Activated T-helper 9 cell treated with anti-CD3 and anti-CD28 coated beads, Interleukin-2, amount 50 U/mL, for 16 hours (primary cell): ENCODE measurements around the gene WTIP.
"Not testable (repeated sequence)": the region's sequence is repeated elsewhere in the genome, so short reads cannot be mapped to it uniquely, and the experiment has no call there.

Experiments
- DNase-seq: peaks from one replicate; pipeline ENCODE4 v3.0.0-alpha.2; 2020; ENCODE audit warnings: low read depth

Gene WTIP

DNA sequence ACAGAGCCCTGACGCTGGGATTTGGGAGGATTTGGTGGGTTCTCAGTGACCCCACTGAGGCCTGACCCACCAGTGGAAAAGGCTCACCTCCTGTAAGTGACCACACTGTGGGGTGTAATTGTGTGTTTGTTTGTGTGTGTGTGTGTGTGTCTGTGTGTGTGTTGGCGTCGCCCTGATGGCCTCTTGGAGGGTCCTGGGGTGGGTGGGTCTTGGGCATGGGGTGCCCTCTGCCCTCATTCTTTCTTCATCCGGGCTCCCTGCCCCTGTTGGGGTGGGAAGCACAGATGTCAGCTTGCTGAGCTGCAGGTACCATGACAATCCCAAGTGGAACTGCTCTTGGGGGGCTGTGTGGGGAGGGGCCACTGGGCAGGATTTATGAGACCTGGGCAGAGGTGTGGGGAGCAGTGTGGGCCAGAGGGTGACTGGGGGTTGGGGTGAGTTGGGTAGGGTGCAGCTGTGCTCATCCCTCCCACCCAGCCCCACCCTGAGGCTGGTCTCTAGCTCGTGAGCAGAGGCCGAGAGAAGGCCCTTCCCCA lies 22.8 kb downstream of the WTIP start:
- DNase-seq = no peak

DNA sequence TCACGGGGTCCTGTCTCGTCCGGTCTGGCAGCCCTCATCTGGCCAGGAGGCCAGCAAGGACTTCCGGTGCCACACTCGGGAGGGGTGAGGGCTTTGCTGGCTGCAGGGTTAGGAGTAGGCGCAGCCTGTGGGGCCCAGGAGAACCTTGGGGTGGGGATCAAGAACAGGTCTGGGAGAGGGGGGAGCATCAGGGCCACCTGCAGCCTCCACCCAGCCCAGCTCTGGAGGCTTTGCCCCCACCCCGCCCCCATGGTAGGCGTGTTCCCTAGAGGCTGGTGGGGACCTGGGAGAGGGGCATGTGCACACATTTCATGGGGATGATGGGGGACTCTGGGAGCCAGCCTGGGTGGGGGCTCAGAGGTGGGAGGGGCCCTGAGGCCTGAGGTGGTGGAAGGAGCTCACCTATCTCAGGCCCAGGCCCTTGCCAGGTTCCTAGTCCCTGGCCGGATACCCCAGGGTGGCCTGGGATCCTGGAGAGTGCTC lies 23.3 kb downstream of the WTIP start:
- DNase-seq = no peak

DNA sequence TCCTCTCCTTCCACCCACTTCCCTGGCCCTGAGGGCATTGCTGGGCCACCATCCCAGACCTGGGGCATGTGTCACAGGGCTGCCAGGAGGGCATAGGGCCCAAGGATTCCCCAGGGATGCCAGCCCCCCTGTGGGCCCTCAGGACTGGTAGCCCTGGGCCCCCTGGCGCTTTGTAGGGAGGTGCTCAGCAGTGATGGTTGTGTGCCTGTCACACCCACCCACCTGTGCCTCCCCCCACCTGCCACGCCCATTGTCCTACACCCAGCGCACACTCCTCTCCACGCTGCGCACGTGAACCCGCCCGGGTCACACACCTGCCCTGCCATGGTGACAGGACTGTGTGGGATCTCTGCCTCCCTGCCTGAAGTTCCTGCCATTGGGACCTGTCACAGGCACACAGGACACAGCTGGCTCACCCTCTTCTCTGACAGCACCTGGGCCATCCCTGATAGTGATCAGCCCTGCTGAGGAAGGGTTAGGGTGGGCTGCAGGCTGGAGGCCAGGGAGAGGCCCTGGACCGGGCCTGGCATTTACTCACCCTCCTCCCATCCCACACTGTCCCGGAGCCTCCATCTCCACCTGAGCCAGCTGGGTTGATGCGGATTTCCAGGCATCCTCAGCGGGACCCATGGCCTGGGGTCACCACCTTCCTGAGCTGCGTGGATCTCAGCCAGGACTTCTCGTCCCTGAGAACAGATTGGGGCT lies 23.9 kb downstream of the WTIP start:
- no peak for DNase-seq

DNA sequence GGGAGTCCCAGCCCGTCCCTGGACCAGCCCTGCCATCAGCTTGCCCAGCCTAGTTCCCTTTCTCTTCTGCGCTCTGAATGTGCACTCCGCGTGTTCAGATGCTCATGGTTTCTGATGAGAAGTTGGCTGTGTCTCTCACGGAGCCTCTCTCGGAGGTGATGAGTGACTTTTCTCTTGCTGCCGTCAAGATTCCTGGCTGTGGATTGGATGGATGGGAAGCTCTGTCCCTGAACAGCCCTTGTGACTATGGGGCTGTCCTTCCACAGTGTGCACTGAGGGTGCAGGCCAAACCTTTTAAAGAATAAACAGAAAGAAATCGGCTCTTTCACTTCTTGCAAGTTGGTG lies 24.4 kb downstream of the WTIP start:
- no peak for DNase-seq

DNA sequence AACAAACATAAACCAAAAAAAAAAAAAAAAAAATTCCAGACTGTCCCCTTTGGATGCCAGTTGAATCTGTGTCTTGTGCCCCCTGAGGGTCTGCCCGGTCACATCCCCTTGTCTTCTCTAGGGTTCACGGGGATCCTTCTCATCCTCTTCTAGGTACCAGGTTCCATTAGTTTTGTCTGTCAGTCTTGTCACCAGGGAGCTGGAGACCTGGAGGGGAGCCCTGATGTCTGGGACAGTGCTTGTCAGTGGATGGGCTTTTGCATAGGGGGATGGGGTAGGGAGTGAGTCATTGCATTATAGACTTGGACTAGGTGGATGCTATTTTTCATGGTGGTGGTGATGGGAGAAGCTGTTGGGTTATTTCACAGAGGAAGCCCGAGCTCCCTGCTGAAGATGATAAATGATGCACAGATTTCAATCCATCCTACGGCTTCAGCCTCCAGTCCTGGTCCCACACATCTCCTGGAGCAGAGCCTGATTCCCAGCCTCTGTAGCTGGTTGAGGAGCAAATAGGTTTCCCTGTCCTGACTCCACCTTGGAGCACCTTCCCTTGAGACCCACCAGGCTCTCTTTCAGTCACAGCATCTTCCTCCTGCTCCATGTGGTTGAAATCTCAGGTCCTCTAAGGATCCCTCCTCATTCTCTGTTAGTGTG lies 26.0 kb downstream of the WTIP start:
- no peak for DNase-seq

DNA sequence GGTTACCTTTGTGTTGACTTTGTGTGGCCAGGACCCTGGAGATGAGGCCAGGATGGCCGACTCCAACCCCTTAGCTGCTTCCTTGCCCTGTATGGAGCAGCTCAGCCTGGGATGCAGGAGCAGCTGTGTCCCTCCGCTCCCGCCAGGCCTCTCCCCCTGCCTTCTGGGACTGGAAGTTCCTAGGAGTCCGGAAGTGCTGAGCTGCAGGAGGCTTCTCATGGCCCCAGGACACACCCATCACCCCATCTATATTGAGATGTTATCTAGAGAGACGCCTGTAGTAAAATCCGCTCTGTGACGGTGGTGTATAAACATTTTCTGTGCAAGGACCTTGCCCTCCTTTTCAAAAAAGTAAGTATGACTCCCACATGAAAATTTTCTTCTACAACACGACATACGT lies 27.0 kb downstream of the WTIP start:
- DNase-seq = no peak

DNA sequence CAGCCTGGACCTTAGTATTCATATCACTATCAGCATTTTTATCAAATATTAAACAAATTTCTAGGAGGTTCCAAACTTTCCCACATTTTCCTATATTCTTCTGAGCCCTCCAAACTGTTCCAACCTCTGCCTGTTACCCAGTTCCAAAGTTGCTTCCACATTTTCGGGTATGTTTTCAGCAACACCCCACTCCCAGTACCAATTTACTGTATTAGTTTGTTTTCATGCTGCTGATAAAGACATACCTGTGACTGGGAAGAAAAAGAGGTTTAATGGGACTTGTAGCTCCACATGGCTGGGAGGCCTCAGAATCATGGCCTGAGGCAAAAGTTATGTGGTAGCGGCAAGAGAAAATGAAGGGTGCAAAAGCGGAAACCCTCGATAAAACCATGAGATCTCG lies 29.3 kb downstream of the WTIP start:
- DNase-seq = not testable (repeated sequence)

DNA sequence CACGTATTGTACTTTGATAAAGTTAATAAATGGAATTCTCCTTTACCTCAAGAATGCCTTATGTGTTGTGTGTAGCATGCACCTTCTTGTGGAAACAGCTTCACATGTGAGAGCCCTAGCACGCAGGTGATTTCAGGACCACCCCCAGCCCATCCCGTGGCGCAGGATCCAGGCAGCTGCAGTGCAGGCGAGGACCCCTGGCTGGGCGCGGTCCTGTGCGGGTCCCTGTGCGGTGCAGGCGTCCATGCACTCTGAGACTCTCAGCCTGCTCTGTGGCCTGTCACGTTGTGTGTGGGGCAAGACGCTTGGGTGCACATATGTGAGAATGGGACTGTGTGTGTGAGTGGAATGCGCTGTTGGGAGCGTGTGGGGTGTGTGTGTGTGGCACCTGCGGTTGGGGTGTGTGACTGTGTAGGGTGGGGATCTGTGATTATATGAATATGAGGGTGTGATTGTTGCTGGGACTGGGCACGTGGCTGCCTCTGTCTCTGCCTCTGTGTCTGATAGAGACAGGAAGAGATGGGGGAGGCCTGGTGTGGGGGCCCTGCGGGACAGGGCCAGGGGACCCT lies 30.8 kb downstream of the WTIP start:
- DNase-seq = no peak

DNA sequence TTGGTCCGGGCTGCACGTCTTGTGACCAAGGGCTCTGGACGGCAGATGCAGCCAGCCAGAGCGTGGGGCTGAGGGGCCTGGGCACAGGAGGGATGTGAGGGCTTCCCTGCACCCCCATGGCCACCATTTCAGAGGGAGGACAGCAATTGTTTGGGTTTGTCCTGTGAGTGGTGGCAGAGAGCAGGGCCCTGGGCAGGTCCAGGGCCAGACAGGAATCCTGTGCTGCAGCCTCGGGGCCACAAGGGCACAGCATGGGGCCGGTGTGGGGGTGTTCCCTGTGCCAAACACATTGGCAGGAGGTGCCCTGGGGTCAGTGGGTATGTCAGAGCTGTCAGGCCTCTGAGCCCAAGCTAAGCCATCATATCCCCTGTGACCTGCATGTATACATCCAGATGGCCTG lies 32.2 kb downstream of the WTIP start:
- DNase-seq = no peak

DNA sequence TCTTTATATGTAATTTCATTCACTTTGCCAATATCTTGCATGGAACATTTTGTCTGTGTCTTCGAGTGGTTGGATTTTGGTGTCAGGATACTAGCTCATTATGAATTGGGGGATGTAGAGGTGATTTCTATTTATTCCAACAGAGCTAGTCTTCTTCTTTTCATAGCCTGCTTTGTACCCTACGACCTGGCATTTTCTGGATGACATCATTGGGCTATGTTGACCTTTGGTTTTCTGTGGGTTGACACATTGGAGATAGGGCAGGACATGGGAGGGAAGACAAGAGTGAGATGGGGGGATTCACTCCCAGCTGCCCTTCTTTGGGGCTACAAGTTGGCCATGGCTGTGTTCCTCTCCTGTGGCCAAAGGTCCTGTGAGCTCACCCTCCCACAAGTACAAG lies 38.0 kb downstream of the WTIP start:
- no peak for DNase-seq

DNA sequence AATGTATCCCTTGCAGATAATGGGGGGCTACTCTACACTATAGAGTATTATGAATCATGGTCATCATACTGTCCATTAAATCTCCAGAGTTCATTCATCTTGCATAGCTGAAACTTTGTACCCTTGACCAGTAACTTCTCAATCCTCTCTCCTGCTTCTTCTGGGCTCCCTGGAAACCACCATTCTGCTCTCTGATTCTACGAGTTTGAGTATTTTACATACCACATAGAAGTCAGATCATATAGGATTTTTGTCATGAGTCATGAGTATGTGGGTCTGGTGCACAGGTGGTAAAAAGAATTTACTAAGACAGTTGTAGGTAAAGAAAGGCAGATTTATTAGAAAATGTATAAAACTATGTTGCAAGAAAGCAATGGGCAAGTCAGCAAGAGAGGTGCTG lies 41.9 kb downstream of the WTIP start:
- no peak for DNase-seq

DNA sequence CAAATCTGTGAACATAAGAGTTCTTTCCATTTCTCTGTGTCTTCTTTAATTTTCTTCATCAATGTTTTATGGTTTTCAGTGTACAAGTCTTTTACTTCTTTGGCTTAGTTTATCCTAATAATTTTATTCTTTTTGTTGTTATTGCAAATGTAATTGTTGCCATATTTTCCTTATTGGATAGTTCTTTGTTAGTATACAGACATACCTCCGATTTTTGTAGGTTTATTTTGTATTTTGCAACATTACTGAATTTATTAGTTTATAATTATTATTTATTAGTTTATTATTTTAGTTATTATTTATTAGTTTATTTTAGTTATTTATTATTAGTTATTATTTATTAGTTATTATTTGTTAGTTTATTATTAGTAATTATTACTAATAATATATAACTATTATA lies 43.4 kb downstream of the WTIP start:
- DNase-seq = no peak

DNA sequence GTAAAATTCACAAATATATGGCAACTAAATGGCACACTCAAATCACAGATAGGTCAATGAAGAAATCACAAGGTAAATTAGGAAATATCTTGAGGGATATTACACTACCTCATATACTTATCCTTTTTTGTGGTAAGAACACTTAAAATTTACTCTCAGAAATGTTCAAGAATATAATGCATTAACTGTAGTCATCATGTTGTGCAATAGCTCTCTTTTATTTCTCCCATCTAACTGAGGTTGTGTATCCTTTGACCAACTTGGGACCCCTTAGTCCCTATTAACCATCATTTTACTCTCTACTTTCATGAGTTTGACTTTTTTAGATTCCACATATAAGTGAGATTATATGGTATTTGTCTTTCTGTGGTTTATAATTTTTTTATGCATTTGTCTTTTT lies 52.6 kb downstream of the WTIP start:
- no peak for DNase-seq

DNA sequence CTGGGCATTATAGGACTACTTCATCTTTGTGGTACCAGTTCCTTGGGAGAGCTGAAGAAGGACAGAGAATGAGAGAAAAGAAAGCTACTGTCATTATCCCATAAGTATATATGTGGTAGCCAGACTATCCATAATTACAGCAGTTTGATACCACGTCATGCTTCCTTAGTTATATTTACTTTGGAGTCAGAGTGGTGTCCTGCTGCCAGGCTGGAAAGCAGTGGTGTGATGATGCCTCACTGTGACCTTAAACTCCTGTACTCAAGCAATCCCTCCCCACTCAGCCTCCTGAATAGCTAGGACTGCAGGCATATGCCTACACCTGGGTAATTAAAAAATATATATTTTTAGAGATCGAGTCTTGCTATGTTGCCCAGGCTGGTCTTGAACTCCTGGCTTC lies 57.8 kb downstream of the WTIP start:
- no peak for DNase-seq

DNA sequence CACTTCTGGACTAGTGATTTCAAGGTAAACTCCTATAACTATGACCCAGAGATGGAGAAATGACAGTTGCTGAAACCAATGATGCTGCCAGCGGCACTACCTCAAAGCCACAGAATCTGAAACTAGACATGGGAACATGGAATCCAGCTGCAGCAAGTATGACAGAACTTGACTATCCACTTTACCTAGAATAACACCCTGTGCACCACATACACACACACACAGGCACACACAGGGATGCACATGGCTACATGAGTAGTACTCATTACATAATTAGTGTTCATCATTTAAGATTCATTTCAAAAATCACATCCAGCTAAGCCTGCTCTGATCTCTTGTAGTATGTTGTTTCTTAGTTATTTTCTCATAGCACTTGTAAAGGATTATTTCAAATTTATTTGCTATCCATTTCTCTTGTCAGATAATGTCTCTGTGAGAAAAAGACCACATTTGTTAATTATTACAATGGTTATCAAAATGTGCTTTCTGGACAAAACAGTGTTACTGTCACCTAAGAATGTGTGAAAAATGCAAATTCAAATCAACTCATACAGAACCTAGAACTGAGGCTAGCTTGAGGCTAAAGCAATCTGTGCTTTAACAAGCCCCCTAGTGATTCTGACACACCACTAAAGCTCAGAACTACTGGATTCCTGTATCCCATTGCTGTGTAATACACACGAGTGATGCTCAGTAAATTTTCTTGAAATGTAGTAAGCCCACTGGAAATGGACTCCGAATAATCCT lies 59.4 kb downstream of the WTIP start:
- no peak for DNase-seq

DNA sequence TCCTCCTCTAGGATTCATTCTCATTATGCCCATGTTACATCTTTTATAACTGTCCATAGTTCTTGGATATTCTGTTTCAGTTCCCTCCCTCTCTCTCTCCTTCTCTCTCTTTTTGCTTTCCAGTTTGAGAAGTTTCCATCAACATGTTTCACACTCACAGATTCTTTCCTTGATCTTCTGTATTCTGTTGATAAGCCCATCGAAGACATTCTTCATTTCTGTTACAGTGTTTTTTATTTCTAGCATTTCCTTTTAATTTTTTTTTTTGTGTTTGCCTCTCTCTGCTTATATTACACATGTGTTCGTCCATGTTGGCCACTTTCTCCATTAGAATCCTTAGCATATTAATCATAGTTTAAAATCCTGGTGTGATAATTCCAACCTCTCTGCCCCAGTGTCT lies 68.3 kb downstream of the WTIP start:
- no peak for DNase-seq

DNA sequence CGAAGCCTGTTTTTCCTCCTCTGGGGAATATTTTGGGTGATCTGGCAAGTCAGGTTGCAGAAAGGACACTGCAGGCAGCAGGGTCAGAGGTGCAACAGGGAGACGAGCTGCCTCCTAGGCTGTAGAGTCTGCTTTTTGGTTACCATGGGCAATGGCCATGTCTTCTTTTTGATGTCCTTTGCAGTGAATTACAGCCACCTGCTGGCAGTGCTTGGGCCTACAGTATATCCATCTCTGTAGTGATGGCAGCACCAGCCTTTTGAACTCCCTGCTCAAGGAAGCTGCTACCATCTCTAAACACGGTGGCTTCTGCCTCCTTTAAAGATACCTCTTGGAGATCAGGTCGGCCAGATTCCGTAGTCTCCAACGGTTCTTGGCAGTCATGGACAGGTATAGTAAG lies 73.9 kb downstream of the WTIP start:
- no peak for DNase-seq

DNA sequence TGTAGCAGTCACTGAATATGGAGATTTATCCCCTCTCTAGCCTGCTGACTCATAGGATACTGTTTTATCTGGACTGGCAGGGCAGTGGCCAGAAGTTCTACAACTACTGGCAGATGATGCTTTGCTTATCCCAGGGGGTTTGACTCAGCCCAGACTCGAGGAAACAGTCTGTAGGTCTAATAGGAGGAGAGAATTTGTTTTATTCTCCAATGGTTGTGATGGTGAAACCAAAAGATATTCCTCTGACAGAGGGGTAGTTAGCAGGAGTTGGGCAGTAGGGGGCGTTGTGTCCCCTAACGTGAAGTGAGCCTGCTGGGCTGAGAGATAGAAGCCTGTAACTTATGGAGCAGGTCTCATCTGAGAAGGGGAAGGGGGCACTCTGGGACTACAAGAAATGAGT lies 74.9 kb downstream of the WTIP start:
- DNase-seq = no peak

DNA sequence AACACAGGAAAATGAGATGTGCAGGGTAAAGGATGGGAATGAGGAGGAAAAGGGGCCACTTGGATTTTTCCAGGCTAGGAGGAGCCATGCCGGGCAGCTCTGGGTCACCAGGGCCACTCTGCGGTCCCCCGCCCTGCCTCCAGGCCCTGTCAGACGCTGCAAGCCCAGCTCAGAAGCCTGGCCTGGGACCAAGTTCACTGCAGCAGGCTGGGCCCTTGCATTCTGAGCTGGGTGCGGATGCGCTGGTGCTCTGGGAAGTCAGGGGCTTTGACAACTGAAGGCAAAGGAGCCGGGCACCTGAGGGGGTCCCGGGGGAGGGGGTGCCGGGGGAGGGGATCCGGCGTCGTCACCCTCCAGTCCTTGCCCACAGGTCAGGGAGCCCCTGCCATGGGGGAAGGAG lies 77.5 kb downstream of the WTIP start:
- DNase-seq = no peak

DNA sequence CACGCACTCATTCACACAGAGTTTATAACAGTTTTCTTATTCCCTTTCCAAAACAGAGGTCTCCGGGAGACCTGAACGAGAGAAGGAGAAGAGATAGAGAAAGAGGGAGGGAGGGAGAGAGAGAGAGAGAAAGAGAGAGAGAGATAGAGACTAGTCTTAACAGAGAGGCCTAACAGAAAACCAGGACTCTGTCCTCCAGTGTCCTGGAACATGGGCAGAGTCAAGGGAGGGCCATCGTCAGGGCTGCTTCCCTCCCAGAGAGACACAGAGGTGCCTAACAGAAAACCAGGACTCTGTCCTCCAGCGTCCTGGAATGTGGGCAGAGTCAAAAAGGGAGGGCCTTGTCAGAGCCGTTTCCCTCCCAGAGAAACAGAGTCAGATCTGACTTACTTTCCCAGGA lies 78.7 kb downstream of the WTIP start:
- no peak for DNase-seq
